LNCaP clone FGC (cell line): ENCODE results near the gene SCAMP2.

ENCODE experiments used
- DNase-seq: peaks from one replicate; pipeline ENCODE4 v3.0.0-alpha.2; 2011; ENCODE audit warnings: low read depth
- H3K4me3 ChIP-seq: 2 replicates; pipeline ENCODE4 v1.5.1; 2011; ENCODE audit warnings: mild to moderate bottlenecking, low read depth, low read length, control low read depth
- CTCF ChIP-seq: IDR thresholded peaks from 2 replicates; pipeline ENCODE4 v1.5.1; 2012; ENCODE audit warnings: mild to moderate bottlenecking; ENCODE audit not compliant: control insufficient read depth, insufficient read depth; ENCODE audit errors: extremely low read depth

The SCAMP2 gene

GRCh38 chr15:74838746-74839525 lies 34.2 kb downstream of the SCAMP2 start:
- TF ChIP-seq CTCF = no peak
- H3K4me3 ChIP-seq = no peak overlapping the region
- no peak for DNase-seq

GRCh38 chr15:74838137-74838516 lies 35.0 kb downstream of the SCAMP2 start:
- H3K4me3 ChIP-seq = no peak overlapping the region
- DNase-seq = no peak
- no peak for TF ChIP-seq CTCF

GRCh38 chr15:74837482-74838136 lies 35.6 kb downstream of the SCAMP2 start:
- H3K4me3 ChIP-seq = no peak overlapping the region
- no peak for TF ChIP-seq CTCF
- DNase-seq = no peak

- no peak overlapping the region for H3K4me3 ChIP-seq
- no peak for TF ChIP-seq CTCF
- no peak for DNase-seq
These were observed 36.3 kb downstream of the SCAMP2 start for GRCh38 chr15:74836846-74837245.

GRCh38 chr15:74835312-74835823 lies 37.8 kb downstream of the SCAMP2 start:
- H3K4me3 ChIP-seq = no peak overlapping the region
- no peak for DNase-seq
- TF ChIP-seq CTCF = peak; percentile 86

- TF ChIP-seq CTCF = no peak
- no peak for DNase-seq
- no peak overlapping the region for H3K4me3 ChIP-seq
These were observed 39.6 kb downstream of the SCAMP2 start for GRCh38 chr15:74833376-74834107.
